Body of pancreas (tissue), 4 donors: Measurements from ENCODE around the gene SLC25A1.

Source experiments
- CTCF ChIP-seq, 7 experiments: fragments of 450-650 bp in 4 of 7; fragments of 200-600 bp in 3 of 7; sonication (generic) in 3 of 7; IDR thresholded peaks; one replicate each; pipeline ENCODE4 v1.5.1; 2016 to 2019; ENCODE audit warnings: antibody characterized with exemption in 7 of 7
- POLR2A ChIP-seq, 3 donors: fragments of 450-650 bp; IDR thresholded peaks; one replicate each; pipeline ENCODE4 v1.6.1; 2016; ENCODE audit warnings: antibody characterized with exemption in 3 of 3, mild to moderate bottlenecking in 2 of 3

GRCh38 chr22:19134874-19135273, 43.7 kb downstream of the SLC25A1 start:
- no peak for TF ChIP-seq CTCF (IDR thresholded peaks at IDR 0.05)
- no peak for TF ChIP-seq POLR2A (IDR thresholded peaks at IDR 0.05)
